GM19468 (cell line): ENCODE measurements around the gene UQCC5.
"Not testable (repeated sequence)": the region's sequence is repeated elsewhere in the genome, so short reads cannot be mapped to it uniquely, and the experiment has no call there.

Experiments
- ATAC-seq: cut with Tn5 transposase; IDR thresholded peaks from one replicate; pipeline ENCODE4 v1.9.1; 2021; ENCODE audit warnings: mild to moderate bottlenecking, moderate library complexity, moderate number of reproducible peaks; ENCODE audit not compliant: unreplicated experiment; ENCODE audit errors: extremely low read depth

The UQCC5 gene

GRCh38 chr3:52521881-52522650 is 14.3 kb upstream of the UQCC5 start:
- no peak for ATAC-seq

GRCh38 chr3:52522651-52523251 is 13.7 kb upstream of the UQCC5 start:
- ATAC-seq = no peak

- no peak for ATAC-seq
Measured at GRCh38 chr3:52523386-52524257, 12.8 kb upstream of the UQCC5 start.

GRCh38 chr3:52524258-52524751 is 12.1 kb upstream of the UQCC5 start:
- ATAC-seq = no peak

- no peak for ATAC-seq
Measured at GRCh38 chr3:52524752-52525679, 11.4 kb upstream of the UQCC5 start.

GRCh38 chr3:52525680-52526561 is 10.5 kb upstream of the UQCC5 start:
- no peak for ATAC-seq

GRCh38 chr3:52526671-52527038 is 9.8 kb upstream of the UQCC5 start:
- not testable (repeated sequence) for ATAC-seq

GRCh38 chr3:52527039-52527731 is 9.2 kb upstream of the UQCC5 start:
- ATAC-seq = no peak

GRCh38 chr3:52527732-52528585 is 8.4 kb upstream of the UQCC5 start:
- ATAC-seq = no peak

GRCh38 chr3:52528586-52529375 is 7.6 kb upstream of the UQCC5 start:
- no peak for ATAC-seq

- ATAC-seq = no peak
Measured at GRCh38 chr3:52529376-52530333, 6.8 kb upstream of the UQCC5 start.

- ATAC-seq = no peak
Measured at GRCh38 chr3:52530918-52531826, 5.2 kb upstream of the UQCC5 start.

- no peak for ATAC-seq
Measured at GRCh38 chr3:52531860-52532516, 4.4 kb upstream of the UQCC5 start.

- ATAC-seq = no peak
Measured at GRCh38 chr3:52532517-52532837, 3.9 kb upstream of the UQCC5 start.
